ENCODE data around the gene CHAC2.

GRCh38 chr2:53786352-53786704, 18.7 kb downstream of the CHAC2 start:
- TF ChIP-seq CTCF (IDR thresholded peaks at IDR 0.05) (no peak), EZH2 (IDR thresholded peaks at IDR 0.05; ENCODE audit: borderline replicate concordance, insufficient read depth, low read depth, low read length, poor library complexity, severe bottlenecking) (no peak)

Data from B cell (primary cell).